Bronchial epithelial cell (primary cell): Measurements from ENCODE around the gene PITPNM3. TPM values are rescaled to one million over a fixed set of nuclear protein-coding genes. Genes with fewer than 3 reads are reported as not detected.

Experiments
- DNase-seq: peaks from one replicate; pipeline ENCODE4 v3.0.0-alpha.2; 2010; ENCODE audit warnings: low read depth
- FAIRE-seq: peaks from 2 replicates; lab custom pipeline; 2011; peaks lifted over from hg19 to GRCh38; lab: Jason Lieb, UNC
- H3K27me3 ChIP-seq: 2 replicates; pipeline ENCODE4 v1.5.1; 2011; ENCODE audit warnings: low read length; ENCODE audit not compliant: control insufficient read depth, insufficient read depth
- H3K36me3 ChIP-seq: 2 replicates; pipeline ENCODE4 v1.5.1; 2011; ENCODE audit warnings: low read length; ENCODE audit not compliant: control insufficient read depth, insufficient read depth
- H3K4me3 ChIP-seq: 2 replicates; pipeline ENCODE4 v1.5.1; 2011; ENCODE audit warnings: mild to moderate bottlenecking, low read depth, low read length, control low read depth
- CTCF ChIP-seq: IDR thresholded peaks from 2 replicates; pipeline ENCODE4 v1.5.1; 2011; ENCODE audit warnings: mild to moderate bottlenecking, moderate library complexity, low read length, control low read depth, inconsistent platforms; ENCODE audit not compliant: insufficient read depth, severe bottlenecking
- total RNA-seq: library from RNA; depleted of rRNA; stranded (reverse); fragments of >200 nt; gene quantifications from 2 replicates; pipeline ENCODE4 v1.2.1, GENCODE V29; 2014

The PITPNM3 gene
- total RNA-seq, 1 donor from 2014 or later, result 25.0 TPM

GRCh38 chr17:6580625-6581024 is 24.3 kb upstream of the PITPNM3 start:
- Histone ChIP-seq H3K36me3 (peaks cover 1% of the 10 kb centered on the region), H3K27me3 (no peaks in the 10 kb centered on the region), H3K4me3 (no peak overlapping the region)
- TF ChIP-seq CTCF, result no peak
- no peak for DNase-seq
- no peak for FAIRE-seq

DNA sequence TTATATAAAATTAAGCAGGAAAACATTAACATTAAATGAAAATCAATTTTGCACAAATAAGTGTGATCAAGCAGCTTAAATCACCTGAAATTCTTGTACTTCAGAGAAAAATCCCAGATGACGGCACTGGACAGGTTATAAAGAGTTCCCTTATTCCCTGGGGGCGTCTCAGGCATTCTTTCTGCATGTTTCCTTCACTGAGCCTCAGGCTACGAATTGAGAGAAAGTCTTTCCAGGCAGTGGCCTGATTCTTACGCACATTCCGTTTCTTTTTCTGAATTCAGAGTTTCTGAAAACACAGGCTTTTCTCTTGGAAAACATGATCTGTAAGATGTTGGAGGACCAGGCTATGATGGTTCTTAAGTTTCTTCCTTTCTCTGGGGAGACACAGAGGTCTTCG is 22.1 kb upstream of the PITPNM3 start:
- no peaks in the 10 kb centered on the region for H3K27me3 ChIP-seq
- H3K36me3 ChIP-seq, result peaks cover 1% of the 10 kb centered on the region
- H3K4me3 ChIP-seq, result no peak overlapping the region
- TF ChIP-seq CTCF, result no peak
- DNase-seq (no peak), FAIRE-seq (no peak)

GRCh38 chr17:6577686-6578263 is 21.4 kb upstream of the PITPNM3 start:
- TF ChIP-seq CTCF, result no peak
- H3K27me3 ChIP-seq, result no peaks in the 10 kb centered on the region
- FAIRE-seq (peak; percentile 68), DNase-seq (peak; percentile 87)
- no peak overlapping the region for H3K4me3 ChIP-seq
- H3K36me3 ChIP-seq, result peaks cover 1% of the 10 kb centered on the region

- H3K4me3 ChIP-seq, result no peak overlapping the region
- H3K36me3 ChIP-seq, result peaks cover 1% of the 10 kb centered on the region
- TF ChIP-seq CTCF, result no peak
- no peaks in the 10 kb centered on the region for H3K27me3 ChIP-seq
- DNase-seq (no peak), FAIRE-seq (peak; percentile 40)
These were observed 19.9 kb upstream of the PITPNM3 start for GRCh38 chr17:6576038-6576785.

DNA sequence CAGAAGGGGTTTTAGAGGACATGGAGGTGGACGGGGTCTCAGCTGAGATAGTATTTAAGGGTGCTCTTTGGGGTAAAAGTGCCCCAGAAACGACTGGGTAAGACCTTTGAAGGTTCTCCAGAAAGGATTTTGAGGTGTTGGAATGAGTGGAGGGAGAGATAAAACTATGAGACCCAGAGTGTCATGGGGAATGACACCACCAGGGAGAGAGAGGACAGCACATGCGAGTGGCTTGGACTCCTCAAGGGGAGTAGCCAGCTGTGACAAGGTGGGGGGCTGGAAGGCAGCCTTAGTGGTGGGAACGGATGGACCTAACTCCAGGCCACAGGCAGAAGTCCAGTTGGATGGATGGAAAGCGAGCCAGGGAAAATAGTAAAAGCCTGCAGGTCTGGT is 19.2 kb upstream of the PITPNM3 start:
- Histone ChIP-seq H3K27me3 (no peaks in the 10 kb centered on the region), H3K4me3 (no peak overlapping the region), H3K36me3 (peaks cover 1% of the 10 kb centered on the region)
- DNase-seq, result no peak
- no peak for FAIRE-seq
- no peak for TF ChIP-seq CTCF
